IMR-90 (cell line): Measurements from ENCODE around the gene RBP2.

Source experiments
- CEBPB ChIP-seq: IDR thresholded peaks from 2 replicates; pipeline ENCODE4 v1.6.1; 2012; ENCODE audit warnings: low read depth, low read length, improper control_type of control experiment
- FOS ChIP-seq: fragments of 150-350 bp; IDR thresholded peaks from 2 replicates; pipeline ENCODE4 v1.6.1; 2016; ENCODE audit warnings: low read depth, low read length
- MAFK ChIP-seq: IDR thresholded peaks from 2 replicates; pipeline ENCODE4 v1.6.1; 2012; ENCODE audit warnings: low read depth, low read length, improper control_type of control experiment
- NFE2L2 ChIP-seq: fragments of 150-350 bp; IDR thresholded peaks from 2 replicates; pipeline ENCODE4 v1.6.1; 2016; ENCODE audit warnings: low read depth, mild to moderate bottlenecking, low read length
- POLR2A ChIP-seq: IDR thresholded peaks from 2 replicates; pipeline ENCODE4 v1.6.1; 2012; ENCODE audit warnings: mild to moderate bottlenecking, low read depth, low read length
- RAD21 ChIP-seq: IDR thresholded peaks from 2 replicates; pipeline ENCODE4 v1.6.1; 2012; ENCODE audit warnings: low read length, improper control_type of control experiment
- RFX5 ChIP-seq: IDR thresholded peaks from 2 replicates; pipeline ENCODE4 v1.8.0; 2012; ENCODE audit warnings: low read depth, mild to moderate bottlenecking, low read length, moderate library complexity
- SMC3 ChIP-seq: fragments of 150-350 bp; IDR thresholded peaks from 2 replicates; pipeline ENCODE4 v1.6.1; 2016; ENCODE audit warnings: low read depth, mild to moderate bottlenecking, antibody characterized with exemption, low read length, moderate library complexity
- TF ChIP-seq, protein P1 (sequence below): fragments of 150-350 bp; IDR thresholded peaks from 2 replicates; pipeline ENCODE4 v1.6.1; 2017; ENCODE audit warnings: mild to moderate bottlenecking, antibody characterized with exemption, low read length, low read depth
- TF ChIP-seq, protein P2 (sequence below): conservative IDR thresholded peaks from 2 replicates; pipeline ENCODE4 v1.5.1; 2012; ENCODE audit warnings: mild to moderate bottlenecking, low read depth, low read length, improper control_type of control experiment

DNA sequence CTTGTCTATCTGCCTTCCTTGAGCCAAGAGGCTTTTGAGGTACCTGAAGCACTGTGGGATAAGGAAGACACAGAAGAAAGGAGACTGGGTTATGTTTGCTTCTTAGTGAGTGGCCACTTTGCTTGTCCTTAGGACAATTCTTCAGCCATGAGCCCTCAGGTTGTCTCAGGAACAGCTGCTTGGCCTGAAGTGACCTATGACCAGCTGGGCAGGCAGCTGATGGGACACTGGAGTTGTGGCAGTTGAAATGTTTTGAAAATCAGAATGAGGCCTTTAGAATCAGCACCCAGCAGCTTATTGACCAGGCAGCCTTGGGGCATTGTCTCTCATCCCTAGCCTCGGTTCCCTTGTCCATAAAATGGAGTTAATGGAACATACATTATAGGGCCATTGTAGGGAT, 37.0 kb downstream of the RBP2 start:
- TF ChIP-seq, protein P1, sequence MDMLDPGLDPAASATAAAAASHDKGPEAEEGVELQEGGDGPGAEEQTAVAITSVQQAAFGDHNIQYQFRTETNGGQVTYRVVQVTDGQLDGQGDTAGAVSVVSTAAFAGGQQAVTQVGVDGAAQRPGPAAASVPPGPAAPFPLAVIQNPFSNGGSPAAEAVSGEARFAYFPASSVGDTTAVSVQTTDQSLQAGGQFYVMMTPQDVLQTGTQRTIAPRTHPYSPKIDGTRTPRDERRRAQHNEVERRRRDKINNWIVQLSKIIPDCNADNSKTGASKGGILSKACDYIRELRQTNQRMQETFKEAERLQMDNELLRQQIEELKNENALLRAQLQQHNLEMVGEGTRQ = no peak
- TF ChIP-seq, protein P2, sequence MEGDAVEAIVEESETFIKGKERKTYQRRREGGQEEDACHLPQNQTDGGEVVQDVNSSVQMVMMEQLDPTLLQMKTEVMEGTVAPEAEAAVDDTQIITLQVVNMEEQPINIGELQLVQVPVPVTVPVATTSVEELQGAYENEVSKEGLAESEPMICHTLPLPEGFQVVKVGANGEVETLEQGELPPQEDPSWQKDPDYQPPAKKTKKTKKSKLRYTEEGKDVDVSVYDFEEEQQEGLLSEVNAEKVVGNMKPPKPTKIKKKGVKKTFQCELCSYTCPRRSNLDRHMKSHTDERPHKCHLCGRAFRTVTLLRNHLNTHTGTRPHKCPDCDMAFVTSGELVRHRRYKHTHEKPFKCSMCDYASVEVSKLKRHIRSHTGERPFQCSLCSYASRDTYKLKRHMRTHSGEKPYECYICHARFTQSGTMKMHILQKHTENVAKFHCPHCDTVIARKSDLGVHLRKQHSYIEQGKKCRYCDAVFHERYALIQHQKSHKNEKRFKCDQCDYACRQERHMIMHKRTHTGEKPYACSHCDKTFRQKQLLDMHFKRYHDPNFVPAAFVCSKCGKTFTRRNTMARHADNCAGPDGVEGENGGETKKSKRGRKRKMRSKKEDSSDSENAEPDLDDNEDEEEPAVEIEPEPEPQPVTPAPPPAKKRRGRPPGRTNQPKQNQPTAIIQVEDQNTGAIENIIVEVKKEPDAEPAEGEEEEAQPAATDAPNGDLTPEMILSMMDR = no peak
- TF ChIP-seq POLR2A (no peak), CEBPB (no peak), RAD21 (no peak), NFE2L2 (no peak), MAFK (no peak), SMC3 (no peak), RFX5 (no peak), FOS (no peak)
